Sciatic nerve (tissue), 2 donors: ENCODE data around the gene GLIS2. TPM values are rescaled to one million over a fixed set of nuclear protein-coding genes. Genes with fewer than 3 reads are reported as not detected.
"Not testable (repeated sequence)": the region's sequence is repeated elsewhere in the genome, so short reads cannot be mapped to it uniquely, and the experiment has no call there.

ENCODE experiments used
- ATAC-seq: fragments of 200-7000 bp; cut with Tn5 transposase; one replicate; pipeline ENCODE4 v1.9.1; 2020; ENCODE audit warnings: mild to moderate bottlenecking, moderate library complexity
- DNase-seq: peaks from one replicate; pipeline ENCODE4 v3.0.0-alpha.2; 2020; ENCODE audit warnings: low spot score
- intact Hi-C: fragments of 100-400 bp; cut with DNase I; formaldehyde crosslinking; loops from one replicate; pipeline ENCODE4 v1.14.2; 2022
- total RNA-seq: library from RNA; stranded (reverse); fragmentation: NEBNext Ultra II Directional; extraction: Animal tissue kit (Norgen Biotek cat#: 25700); gene quantifications from one replicate; pipeline ENCODE4 v1.2.1, GENCODE V29; 2021
- donor health status: DM: no; HTN: no; CAD: no.
- donor health status: DM: no; HTN: no; CAD: no.

The GLIS2 gene
- total RNA-seq, 1 donor from 2014 or later, result 39.4 TPM

DNA sequence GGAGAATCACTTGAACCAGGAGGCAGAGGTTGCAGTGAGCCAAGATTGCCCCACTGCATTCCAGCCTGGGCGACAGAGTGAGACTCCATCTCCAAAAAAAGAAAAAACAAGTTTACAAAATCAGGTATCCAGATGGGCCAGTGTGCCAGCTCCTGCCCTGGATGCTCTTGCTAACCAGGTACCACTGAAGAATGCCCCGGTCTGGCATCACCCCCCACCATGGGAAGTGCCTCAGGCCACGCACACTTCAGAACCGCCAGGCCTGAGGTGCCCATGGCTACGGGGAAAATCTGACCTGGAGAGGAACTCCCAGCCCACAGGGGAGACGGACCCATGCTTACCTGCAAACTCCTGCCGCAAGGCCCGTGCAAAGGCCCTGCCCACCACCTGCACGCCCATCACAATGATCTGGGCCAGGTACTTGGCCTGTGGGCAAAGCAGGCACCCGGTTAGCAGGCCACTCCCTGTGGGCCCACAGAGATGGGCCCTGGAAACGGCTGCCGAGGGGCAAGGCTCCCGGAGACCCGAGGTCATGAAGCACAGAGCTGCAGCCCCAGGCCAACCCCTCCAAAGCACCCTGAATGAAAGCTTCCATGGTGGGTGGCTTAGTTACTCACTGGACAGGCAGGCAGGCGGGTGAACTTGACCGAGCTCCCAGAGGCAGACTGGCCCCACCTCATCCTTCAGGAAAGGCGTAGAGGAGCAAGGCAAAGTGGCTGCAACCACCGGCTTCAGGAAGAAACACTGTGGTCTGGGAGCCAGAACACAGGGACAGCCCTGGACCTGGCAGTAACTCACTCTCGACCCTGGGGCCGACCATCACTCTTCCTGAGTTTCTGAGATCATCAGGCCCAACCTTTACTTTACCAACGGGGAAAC is 27.2 kb downstream of the GLIS2 start:
- ATAC-seq (no peak), DNase-seq (no peak)
- intact Hi-C loops, result no loop called here

DNA sequence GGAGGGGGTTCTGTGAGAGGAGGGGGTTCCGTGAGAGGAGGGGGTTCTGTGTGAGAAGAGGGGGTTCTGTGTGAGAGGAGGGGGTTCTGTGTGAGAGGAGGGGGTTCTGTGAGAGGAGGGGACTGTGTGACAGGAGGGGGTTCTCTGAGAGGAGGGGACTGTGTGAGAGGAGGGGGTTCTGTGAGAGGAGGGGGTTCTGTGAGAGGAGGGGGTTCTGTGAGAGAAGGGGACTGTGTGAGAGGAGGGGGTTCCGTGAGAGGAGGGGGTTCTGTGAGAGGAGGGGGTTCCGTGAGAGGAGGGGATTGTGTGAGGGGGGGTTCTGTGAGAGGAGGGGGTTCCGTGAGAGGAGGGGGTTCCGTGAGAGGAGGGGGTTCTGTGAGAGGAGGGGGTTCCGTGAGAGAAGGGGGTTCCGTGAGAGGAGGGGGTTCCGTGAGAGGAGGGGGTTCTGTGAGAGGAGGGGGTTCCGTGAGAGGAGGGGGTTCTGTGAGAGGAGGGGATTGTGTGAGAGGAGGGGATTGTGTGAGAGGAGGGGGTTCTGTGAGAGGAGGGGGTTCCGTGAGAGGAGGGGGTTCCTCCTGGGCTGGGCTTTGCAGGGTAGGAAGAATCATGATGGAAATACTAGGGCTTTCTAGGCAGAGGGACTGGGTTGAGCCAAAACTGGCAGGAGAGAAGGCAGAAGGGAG is 28.6 kb downstream of the GLIS2 start:
- DNase-seq, intact Hi-C loops, ATAC-seq: not testable (repeated sequence)

DNA sequence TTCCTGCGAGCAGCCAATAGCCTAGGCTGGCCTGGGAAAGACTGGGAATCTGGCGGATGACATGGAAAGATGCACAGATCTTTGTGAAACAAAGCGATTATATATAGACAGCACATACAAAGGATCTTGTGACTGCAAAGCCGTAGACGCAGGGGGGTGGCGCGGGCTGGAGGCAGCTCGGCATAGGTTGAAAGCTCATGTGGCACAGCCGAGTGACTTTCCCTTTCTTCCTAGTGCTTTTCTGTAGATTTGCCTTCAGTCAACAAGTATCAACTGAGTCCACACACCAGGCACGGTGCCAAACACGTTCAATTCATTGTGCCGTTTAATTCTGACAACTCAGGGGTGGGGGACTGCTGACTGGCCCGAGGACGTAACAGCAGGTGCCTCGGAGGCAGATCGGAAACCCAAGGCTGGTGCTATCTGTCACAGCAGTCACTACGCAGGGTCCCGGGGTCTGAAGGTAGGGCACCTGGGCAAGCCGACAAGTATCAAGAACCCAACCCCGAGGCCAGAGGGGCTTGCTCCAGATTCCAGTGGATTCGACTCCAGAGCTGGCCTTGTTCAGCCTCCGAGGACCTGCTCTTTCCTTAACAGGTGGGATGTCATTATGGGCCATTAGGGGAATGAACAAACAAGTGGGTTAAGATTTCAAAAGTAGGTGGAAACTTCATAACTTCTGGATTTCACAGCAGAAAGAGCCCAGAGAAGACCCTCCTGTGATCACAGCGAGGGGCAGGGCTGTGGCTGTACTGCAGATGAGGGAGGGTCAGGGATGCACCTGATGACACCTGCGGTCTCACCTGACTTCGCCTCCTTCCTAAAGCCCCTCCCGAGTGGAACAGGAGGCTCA is 29.3 kb downstream of the GLIS2 start:
- DNase-seq (no peak), ATAC-seq (peak; percentile 14)
- intact Hi-C loops, result no loop called here

GRCh38 chr16:4345836-4346781 is 30.2 kb downstream of the GLIS2 start:
- intact Hi-C loops, result no loop called here
- no peak for DNase-seq
- peak; percentile 1 for ATAC-seq

DNA sequence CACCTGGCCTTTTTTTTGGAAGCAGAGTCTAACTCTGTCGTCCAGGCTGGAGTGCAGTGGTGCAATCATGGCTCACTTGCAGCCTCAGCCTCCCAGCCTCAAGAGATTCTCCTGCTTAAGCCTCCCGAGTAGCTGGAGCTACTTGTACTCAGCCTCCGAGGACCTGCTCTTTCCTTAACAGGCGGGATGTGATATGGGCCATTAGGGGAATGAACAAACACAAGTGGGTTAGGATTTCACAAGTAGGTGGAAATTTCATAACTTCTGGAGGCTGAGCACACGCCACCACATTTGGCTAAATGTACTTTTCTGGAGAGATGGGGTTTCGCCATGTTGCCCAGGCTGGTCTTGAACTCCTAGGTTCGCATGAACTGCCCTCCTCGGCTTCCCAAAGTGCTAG is 31.1 kb downstream of the GLIS2 start:
- intact Hi-C loops, result no loop called here
- ATAC-seq (peak; percentile 27), DNase-seq (no peak)

DNA sequence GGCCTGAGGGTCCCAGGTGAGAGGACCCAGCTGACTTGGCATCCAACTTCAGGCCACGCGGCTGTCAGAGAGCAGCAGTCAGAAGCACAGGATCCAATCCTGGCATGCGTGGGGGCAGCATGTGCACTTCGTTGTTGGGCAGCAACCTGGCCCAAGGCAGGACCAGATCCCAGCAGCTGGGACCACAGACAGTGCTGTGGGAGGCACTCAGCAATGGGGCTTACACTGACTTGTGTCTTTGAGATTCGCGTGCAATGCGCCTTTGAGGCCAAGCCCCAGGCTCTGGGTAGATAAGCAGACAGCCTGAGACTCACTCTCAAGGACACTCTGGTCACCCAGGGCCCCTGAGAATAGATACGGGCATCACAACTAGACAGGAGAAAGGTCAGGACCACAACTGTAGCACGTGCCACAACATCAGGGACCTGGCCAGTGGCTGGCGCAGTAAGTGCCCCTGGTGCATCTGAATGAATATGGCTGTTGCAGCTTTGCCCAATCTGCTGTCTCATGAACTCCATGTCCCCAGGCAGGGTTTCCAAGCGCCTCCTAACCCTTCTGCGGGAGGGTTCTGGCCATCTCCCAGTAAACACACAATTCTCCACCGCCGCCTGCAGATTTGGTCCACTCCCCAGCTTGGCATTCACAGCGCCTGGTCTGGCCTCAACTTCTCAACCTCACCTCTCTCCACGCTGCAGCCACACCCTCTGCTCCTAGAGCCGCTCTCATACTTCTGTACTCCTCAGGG is 32.1 kb downstream of the GLIS2 start:
- intact Hi-C loops, result no loop called here
- DNase-seq, result no peak
- peak; percentile 10 for ATAC-seq

- intact Hi-C loops, result no loop called here
- DNase-seq (no peak), ATAC-seq (no peak)
Measured at GRCh38 chr16:4349332-4349731, 33.5 kb downstream of the GLIS2 start.

GRCh38 chr16:4350365-4350786 is 34.5 kb downstream of the GLIS2 start:
- ATAC-seq (no peak), DNase-seq (no peak)
- intact Hi-C loops, result no loop called here

GRCh38 chr16:4350787-4351659 is 35.2 kb downstream of the GLIS2 start, which contains the start of gene PAM16:
Gene PAM16 (minus strand): TSS chr16:4351321. CDS start chr16:4351234, 87 bp downstream.
- intact Hi-C loops, result no loop called here
- ATAC-seq (peak; percentile 96), DNase-seq (peak; percentile 99)

DNA sequence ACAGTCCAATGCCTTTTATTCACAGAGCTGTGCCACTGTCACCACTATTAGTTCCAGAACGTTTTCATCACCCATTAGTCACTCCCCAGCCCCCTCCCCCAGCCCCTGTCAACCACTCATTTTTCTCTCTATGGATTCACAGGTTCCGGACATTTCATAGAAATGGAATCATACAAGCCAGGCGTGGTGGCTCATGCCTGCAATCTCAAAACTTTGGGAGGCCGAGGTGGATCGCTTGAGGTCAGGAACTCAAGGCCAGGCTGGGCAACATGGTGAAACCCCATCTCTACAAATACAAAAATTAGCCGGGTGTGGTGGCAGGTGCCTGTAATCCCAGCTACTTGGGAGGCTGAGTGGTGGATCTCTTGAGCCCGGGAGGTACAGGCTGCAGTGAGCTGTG is 36.0 kb downstream of the GLIS2 start:
- intact Hi-C loops, result no loop called here
- DNase-seq (no peak), ATAC-seq (no peak)

DNA sequence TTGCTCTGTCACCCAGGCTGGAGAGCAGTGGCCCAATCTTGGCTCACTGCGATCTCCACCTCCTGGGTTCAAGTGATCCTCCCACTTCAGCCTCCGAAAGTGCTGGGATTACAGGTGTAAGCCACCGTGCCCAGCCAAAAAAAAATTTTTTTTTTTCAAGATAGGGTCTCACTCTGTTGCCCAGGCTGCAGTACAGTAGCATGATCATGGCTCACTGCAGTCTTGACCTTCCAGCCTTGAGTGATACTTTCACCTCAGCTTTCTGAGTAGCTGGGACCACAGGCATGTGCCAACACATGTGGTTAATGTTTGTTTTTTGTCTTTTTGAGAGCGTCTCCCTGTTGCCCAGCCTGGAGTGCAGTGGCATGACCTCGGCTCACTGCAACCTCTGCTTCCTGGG is 37.0 kb downstream of the GLIS2 start:
- no peak for DNase-seq
- no peak for ATAC-seq
- intact Hi-C loops, result no loop called here

DNA sequence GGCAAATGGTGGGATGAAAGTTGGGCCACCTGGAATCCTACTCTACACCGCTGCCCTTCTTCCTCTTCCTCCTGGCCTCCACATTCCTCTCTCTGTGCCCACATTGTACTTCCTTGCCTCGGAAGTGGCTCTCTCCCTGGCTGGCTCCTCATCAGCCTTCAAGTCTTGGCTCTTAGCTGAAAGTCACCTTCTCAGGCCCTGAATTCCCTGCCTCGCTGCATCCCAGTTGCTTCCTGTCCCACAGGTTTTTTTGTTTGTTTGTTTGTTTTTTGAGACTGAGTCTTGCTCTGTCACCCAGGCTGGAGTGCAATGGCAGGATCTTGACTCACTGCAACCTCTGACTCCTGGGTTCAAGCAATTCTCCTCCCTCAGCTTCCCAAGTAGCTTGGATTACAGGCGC is 37.8 kb downstream of the GLIS2 start:
- ATAC-seq, result no peak
- intact Hi-C loops, result no loop called here
- DNase-seq, result no peak

- no peak for DNase-seq
- ATAC-seq, result no peak
Measured at GRCh38 chr16:4354512-4355409, 38.9 kb downstream of the GLIS2 start.

GRCh38 chr16:4356820-4357219 is 41.0 kb downstream of the GLIS2 start:
- intact Hi-C loops, result no loop called here
- ATAC-seq (no peak), DNase-seq (no peak)

More at GRCh38 chr16:4354512-4355409, 38.9 kb downstream of the GLIS2 start:
- intact Hi-C loops, result no loop called here

DNA sequence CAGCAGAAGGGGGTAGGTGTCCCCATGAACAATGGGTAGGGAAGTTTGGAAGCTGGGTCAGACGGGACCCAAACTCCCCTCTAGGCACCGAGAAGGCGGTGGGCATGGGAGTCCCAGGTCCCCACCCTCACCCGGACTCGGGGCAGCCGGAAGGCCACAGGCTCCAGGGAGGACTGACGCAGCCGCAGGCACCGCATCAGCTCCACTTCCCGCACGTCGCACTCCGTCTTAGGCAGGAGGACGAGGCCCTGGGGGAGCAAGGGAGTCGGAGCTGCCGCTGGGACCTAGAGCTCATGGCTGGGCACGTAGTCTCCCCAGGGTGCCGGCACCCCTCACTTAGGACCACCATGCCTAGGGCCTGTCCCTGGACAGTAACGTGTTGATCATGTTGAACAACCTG is 42.4 kb downstream of the GLIS2 start:
- DNase-seq, result no peak
- intact Hi-C loops, result loop anchor here (2.0 kb wide), 1 partner anchor 47 kb away; no protein-coding TSS in a partner anchor
- ATAC-seq, result no peak
